ENCODE results near the gene SLC9A3.

Gene SLC9A3

GRCh38 chr5:477247-477646, 47.0 kb downstream of the SLC9A3 start:
- no peak for DNase-seq (ENCODE audit: low read depth, low spot score)

GRCh38 chr5:476814-477175, 47.5 kb downstream of the SLC9A3 start:
- no peak for DNase-seq (ENCODE audit: low read depth, low spot score)

DNA sequence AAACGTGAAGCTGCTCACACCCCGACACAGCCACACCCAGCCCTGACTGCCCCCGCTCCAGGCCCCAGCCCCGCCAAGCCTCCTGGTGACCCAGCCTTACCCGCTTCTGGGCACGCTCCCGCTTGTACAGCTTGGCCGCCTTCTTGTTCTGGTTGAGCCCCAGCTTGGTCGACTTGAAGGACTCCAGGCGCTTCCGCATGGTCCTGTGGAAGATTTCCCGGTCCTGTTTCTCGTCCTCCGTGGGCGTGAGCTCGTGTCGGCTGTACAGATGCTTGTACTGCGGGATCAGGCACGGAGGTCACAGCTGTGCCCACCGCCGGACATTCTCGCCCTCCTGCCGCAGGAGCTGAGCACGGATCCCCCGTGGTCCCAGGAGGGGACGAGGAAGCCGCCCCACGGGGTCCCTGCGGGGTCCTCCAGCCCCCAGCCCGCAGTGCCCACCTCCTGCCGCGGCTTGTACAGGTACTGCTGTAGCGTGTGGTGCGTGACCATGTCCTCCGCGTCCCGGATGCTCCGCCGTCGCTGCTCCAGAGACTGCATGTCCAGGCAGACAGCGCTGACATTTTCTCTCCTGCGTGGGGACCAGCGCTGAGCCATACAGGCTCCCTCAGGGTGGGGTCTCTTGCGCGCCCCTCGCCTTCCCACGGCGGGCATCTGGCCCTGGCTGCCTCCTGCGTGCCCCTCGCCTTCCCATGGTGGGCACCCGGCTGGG, 48.0 kb downstream of the SLC9A3 start:
- DNase-seq (ENCODE audit: low read depth, low spot score), result no peak

DNA sequence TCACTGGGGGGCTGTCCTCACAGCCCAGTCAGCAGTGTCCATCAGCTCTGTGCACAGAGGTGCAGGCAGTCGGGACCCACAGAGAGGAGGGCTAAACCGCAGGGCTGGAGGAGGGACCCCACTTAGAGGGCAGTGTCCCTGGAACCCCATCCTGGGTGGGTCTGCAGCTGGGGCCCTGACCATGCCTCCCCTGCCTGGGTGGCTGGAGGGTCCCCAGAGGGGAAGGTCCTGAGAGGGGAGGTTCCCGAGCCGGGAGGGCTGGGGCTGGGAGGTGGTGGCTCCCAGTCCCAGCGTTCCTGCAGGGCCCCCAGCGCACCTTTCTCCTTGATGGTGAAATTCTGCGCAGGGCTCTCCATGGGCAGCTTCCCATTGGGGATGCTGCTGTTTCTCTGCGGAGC, 48.5 kb downstream of the SLC9A3 start:
- no peak for DNase-seq (ENCODE audit: low read depth, low spot score)

GRCh38 chr5:474840-475661, 49.2 kb downstream of the SLC9A3 start:
- DNase-seq (ENCODE audit: low read depth, low spot score), result peak; percentile 42

GRCh38 chr5:474232-474839, 49.9 kb downstream of the SLC9A3 start:
- DNase-seq (ENCODE audit: low read depth, low spot score), result peak; percentile 41

DNA sequence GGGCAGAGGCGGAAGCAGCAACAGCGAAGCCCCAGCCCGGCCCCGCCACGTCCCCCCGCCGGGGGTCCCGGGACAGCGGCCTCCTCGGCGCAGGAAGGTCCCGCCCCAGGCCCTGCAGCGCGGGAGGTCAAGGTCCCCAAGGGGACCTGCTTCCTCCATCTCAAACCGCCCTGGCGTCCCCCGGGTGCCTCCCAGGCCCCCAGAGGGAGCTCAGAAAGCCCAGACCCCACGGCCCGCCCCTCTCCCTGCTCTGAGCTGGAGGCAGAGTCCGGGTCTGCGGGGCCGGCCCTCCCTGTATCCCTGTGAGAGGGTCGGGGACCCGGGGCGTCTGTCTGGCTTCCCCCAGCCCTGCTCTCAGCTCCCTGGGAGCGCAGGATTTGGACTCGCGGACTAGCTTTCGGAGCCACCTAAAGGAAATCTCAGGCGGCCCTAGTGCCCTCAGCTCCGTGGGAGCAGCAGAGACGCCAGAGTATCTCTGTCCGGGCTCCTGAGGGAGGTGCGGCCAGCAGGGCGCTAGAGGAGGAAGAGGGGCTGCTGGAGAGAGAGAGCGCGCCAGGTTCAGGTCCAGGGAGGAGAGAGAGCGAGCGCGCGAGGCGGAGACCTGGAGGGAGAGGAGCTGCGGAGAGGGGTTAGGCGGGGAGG, 50.6 kb downstream of the SLC9A3 start:
- DNase-seq (ENCODE audit: low read depth, low spot score), result peak; percentile 68

DNA sequence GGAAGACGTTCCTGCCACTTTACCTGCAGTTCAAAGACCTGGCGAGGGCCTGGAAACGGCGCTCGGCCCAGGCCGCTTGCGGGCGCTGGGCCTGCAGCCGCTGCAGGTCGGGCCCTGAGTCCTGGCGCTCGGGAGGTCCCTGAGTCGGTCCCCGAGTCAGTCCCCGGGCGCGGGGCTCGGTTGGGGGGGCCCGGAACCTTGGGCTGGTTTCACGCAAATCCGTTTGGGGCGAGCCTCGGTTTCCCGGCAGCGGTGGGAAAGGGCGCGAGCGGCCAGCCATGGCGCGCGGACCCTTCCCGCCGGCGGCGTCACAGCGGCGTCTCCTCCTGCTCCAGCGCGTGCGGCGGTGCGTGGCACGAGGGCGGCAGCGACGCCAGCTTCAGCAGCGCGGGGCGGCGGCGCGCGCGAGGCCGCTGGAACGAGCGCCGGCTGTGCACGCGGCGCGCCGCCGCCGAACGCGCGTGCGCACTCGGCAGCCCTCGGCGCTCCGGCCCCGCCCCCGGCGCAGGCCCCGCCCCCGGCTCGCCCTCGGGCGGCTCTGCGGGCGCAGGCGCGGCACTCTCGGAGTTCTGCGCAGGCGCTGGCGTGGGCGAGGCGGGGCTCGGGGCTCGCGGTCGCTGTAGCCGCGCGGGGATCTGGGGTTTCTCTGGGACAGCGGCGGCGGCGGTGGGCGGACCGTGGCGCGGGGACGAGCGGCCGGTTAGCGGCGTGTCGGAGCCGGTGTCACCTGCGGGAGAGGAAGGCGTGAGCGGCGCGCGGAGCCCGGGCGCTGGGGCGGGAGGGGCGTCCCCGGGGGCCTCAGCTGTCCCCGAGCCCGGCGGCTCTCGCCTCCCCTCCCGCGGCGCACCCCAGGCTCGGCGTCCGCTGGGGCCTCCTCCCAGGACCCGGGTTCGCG, 51.3 kb downstream of the SLC9A3 start:
- peak; percentile 93 for DNase-seq (ENCODE audit: low read depth, low spot score)

- DNase-seq (ENCODE audit: low read depth, low spot score), result no peak
Observed at GRCh38 chr5:472076-472655, 52.1 kb downstream of the SLC9A3 start.

DNA sequence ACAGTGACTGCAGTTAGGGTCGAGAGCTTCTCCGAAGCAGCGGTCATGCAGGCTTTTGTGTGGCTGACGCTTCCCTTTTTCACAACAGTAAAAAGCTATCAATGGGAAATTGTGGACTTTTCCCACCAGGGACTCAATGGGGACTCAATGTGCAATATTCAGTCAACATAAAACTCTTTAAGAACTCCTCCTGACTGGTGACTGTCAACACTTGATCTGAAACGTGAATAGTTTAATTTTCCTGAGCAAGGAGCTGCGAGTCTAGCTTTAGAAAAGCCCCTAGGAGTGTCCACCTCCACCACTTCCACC, 52.5 kb downstream of the SLC9A3 start:
- DNase-seq (ENCODE audit: low read depth, low spot score), result no peak

- DNase-seq (ENCODE audit: low read depth, low spot score), result no peak
Observed at GRCh38 chr5:470961-471749, 53.1 kb downstream of the SLC9A3 start.

DNA sequence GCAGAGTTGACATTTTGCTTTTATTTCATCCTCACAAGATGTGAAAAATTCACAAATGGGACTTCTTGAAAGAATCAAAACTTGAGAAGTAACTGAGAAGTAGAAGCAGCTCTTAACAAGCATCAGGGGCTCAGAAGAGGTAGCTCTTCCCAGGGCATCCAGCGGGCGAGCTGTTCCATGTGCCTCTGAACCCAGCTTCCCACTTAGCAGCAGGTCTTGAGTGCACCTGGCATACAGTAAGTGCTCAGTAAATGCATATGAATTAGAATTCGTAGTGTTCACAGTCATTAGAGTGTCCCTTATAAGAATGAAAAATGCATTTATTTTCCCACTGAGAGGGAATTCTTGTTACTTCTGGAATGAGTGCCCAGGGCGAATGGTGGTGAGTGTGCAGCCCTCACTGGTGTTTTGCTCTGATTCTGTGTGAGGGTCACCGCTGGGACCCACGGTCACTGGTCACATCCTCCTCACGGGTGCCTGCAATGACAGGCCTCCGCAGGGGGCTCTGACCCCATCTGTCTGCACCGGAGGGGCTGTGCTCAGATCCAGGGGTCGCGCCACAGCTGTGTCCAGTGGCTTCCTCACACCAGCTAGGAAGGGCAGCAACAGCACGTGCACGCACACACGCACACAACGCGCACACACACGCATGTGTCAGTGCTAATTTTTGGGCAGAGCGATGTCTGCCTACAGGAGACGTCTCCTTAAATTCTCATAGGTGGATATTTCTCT, 54.3 kb downstream of the SLC9A3 start:
- DNase-seq (ENCODE audit: low read depth, low spot score), result no peak

GRCh38 chr5:468401-468800, 55.8 kb downstream of the SLC9A3 start:
- DNase-seq (ENCODE audit: low read depth, low spot score), result no peak

DNA sequence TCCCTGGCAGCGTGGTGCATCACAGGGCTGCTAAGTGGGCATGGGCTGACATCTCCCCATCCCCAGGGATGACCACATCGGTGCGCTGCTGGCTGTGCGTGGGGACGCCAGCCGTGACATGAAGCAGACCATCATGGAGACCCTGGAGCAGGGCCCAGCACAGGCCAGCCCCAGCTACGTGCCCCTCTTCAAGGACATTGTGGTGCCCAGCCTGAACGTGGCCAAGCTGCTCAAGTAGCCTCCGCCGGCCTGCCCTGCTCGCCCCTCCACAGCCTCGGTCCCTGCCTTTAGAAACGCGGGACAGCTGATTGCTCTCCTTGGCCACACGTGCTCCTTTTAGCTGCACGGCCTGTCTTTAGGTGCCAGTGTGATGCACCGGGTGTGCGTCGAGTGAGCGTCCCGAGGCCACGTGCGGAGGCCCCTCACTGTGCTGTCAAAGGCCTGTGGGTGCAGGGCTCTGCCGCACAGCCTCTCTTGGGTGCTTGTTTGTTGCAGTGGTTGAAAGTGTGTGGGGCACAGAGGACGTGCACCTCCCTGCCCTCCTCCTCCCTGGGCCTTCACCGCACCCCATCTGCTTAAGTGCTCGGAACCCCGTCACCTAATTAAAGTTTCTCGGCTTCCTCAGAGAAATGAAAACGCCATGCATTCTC, 57.5 kb downstream of the SLC9A3 start:
- no peak for DNase-seq (ENCODE audit: low read depth, low spot score)

GRCh38 chr5:465591-466403, 58.5 kb downstream of the SLC9A3 start:
- DNase-seq (ENCODE audit: low read depth, low spot score), result no peak

GRCh38 chr5:464843-465590, 59.2 kb downstream of the SLC9A3 start:
- DNase-seq (ENCODE audit: low read depth, low spot score), result no peak

- no peak for DNase-seq (ENCODE audit: low read depth, low spot score)
Observed at GRCh38 chr5:464446-464842, 59.8 kb downstream of the SLC9A3 start.

Measured in astrocyte of the hippocampus (primary cell).